Fibroblast of lung (primary cell): ENCODE measurements around the gene CMC1. TPM values are rescaled to one million over a fixed set of nuclear protein-coding genes. Genes with fewer than 3 reads are reported as not detected.

Source experiments
- DNase-seq, 2 donors: peaks; one replicate each; pipeline versions ENCODE4 v3.0.0 to v3.0.0-alpha.2; 2010; ENCODE audit warnings: low read depth in 2 of 2
- H2AFZ ChIP-seq: 2 replicates; pipeline ENCODE4 v1.5.1; 2012; ENCODE audit warnings: low read length, control low read depth, inconsistent platforms
- H3K27ac ChIP-seq: 2 replicates; pipeline ENCODE4 v1.5.1; 2011; ENCODE audit warnings: low read length, control low read depth; ENCODE audit not compliant: insufficient read depth
- H3K27me3 ChIP-seq: 2 replicates; pipeline ENCODE4 v1.5.1; 2011; ENCODE audit warnings: mild to moderate bottlenecking, low read length; ENCODE audit not compliant: control insufficient read depth, insufficient read depth
- H3K36me3 ChIP-seq: 2 replicates; pipeline ENCODE4 v1.5.1; 2011; ENCODE audit warnings: low read length; ENCODE audit not compliant: control insufficient read depth, insufficient read depth
- H3K4me1 ChIP-seq: 2 replicates; pipeline ENCODE4 v1.5.1; 2011; ENCODE audit warnings: low read length; ENCODE audit not compliant: control insufficient read depth, insufficient read depth; ENCODE audit errors: extremely low read depth
- H3K4me2 ChIP-seq: 2 replicates; pipeline ENCODE4 v1.5.1; 2011; ENCODE audit warnings: low read length, control low read depth; ENCODE audit not compliant: insufficient read depth; ENCODE audit errors: extremely low read depth
- H3K4me3 ChIP-seq, 4 experiments: fragments of 200-600 bp in 1 of 4; sonication (generic) in 1 of 4; replicated peaks in 1 of 4; 2 replicates each; pipeline ENCODE4 v1.5.1; 2011 to 2016; ENCODE audit warnings: low read length in 4 of 4, low read depth in 3 of 4, mild to moderate bottlenecking in 3 of 4, control low read depth in 2 of 4, inconsistent platforms in 1 of 4, mixed read lengths in 1 of 4; ENCODE audit not compliant: insufficient read depth in 1 of 4; ENCODE audit errors: control extremely low read depth in 1 of 4
- H3K79me2 ChIP-seq: 2 replicates; pipeline ENCODE4 v1.5.1; 2012; ENCODE audit warnings: mild to moderate bottlenecking, low read length, inconsistent platforms; ENCODE audit not compliant: control insufficient read depth, insufficient read depth
- H3K9ac ChIP-seq: 2 replicates; pipeline ENCODE4 v1.5.1; 2011; ENCODE audit warnings: mild to moderate bottlenecking, low read length, control low read depth; ENCODE audit not compliant: insufficient read depth
- H3K9me3 ChIP-seq: 2 replicates; pipeline ENCODE4 v1.5.1; 2012; ENCODE audit warnings: low read depth, low read length; ENCODE audit not compliant: control insufficient read depth, insufficient read depth
- H4K20me1 ChIP-seq: 2 replicates; pipeline ENCODE4 v1.5.1; 2011; ENCODE audit warnings: low read length; ENCODE audit not compliant: control insufficient read depth, insufficient read depth; ENCODE audit errors: extremely low read depth
- CTCF ChIP-seq, 2 donors: IDR thresholded peaks in 1 of 2; conservative IDR thresholded peaks in 1 of 2; 1 replicate in 1 of 2; 2 replicates in 1 of 2; pipeline ENCODE4 v1.5.1; 2011 to 2012; ENCODE audit warnings: low read length in 2 of 2, control low read depth in 1 of 2, inconsistent platforms in 1 of 2, low read depth in 1 of 2, mild to moderate bottlenecking in 1 of 2
- EZH2 ChIP-seq: IDR thresholded peaks from 2 replicates; pipeline ENCODE4 v1.5.1; 2012; ENCODE audit warnings: low read length, control low read depth, mild to moderate bottlenecking; ENCODE audit errors: missing control alignments
- polyA plus RNA-seq, 2 donors: library from polyadenylated mRNA; depleted of rRNA in 1 of 2; stranded (reverse) in 1 of 2; unstranded in 1 of 2; fragments of >200 nt; gene quantifications; 2 replicates each; pipeline ENCODE4 v1.2.1, GENCODE V29; 2011 to 2012; ENCODE audit warnings: missing spikeins in 1 of 2
- total RNA-seq: library from RNA; depleted of rRNA; stranded (reverse); fragments of >200 nt; gene quantifications from 2 replicates; pipeline ENCODE4 v1.2.1, GENCODE V29; 2014

CMC1 gene
- total and polyA plus RNA-seq, 2 donors (not counting 1 experiment from before 2014, with no cell fraction given), result 5.6 to 26.7 TPM

- H3K27ac ChIP-seq, result no peak overlapping the region
- TF ChIP-seq CTCF (conservative IDR thresholded peaks at IDR 0.05 in 1 of 2, IDR thresholded peaks at IDR 0.05 in 1 of 2; ENCODE audit: low read depth in 1 of 2, low read length in 2 of 2), result no peak
- no peak for TF ChIP-seq EZH2
- no peaks in the 10 kb centered on the region for H3K27me3 ChIP-seq
- H4K20me1 ChIP-seq, result no peaks in the 10 kb centered on the region
- no peaks in the 10 kb centered on the region for H3K36me3 ChIP-seq
- no peaks in the 10 kb centered on the region for H3K4me1 ChIP-seq
- peaks cover 2% of the 10 kb centered on the region for H3K79me2 ChIP-seq
- no peak overlapping the region for H3K4me3 ChIP-seq
- no peaks in the 10 kb centered on the region for H3K9me3 ChIP-seq
- H3K4me2 ChIP-seq, result no peak overlapping the region
- no peak for DNase-seq
- H3K9ac ChIP-seq, result no peak overlapping the region
- H2AFZ ChIP-seq, result no peak overlapping the region
These were observed 11.8 kb downstream of the CMC1 start for GRCh38 chr3:28253040-28253715.

- H3K4me2 ChIP-seq, result no peak overlapping the region
- no peaks in the 10 kb centered on the region for H3K4me1 ChIP-seq
- no peaks in the 10 kb centered on the region for H3K79me2 ChIP-seq
- H3K27me3 ChIP-seq, result no peaks in the 10 kb centered on the region
- DNase-seq, result no peak
- H2AFZ ChIP-seq, result no peak overlapping the region
- H3K36me3 ChIP-seq, result no peaks in the 10 kb centered on the region
- H3K4me3 ChIP-seq, result no peak overlapping the region
- no peak overlapping the region for H3K27ac ChIP-seq
- no peak overlapping the region for H3K9ac ChIP-seq
- H4K20me1 ChIP-seq, result no peaks in the 10 kb centered on the region
- TF ChIP-seq CTCF (conservative IDR thresholded peaks at IDR 0.05 in 1 of 2, IDR thresholded peaks at IDR 0.05 in 1 of 2; ENCODE audit: low read depth in 1 of 2, low read length in 2 of 2), result no peak
- no peak for TF ChIP-seq EZH2
- no peaks in the 10 kb centered on the region for H3K9me3 ChIP-seq
These were observed 20.6 kb downstream of the CMC1 start for GRCh38 chr3:28262001-28262400.

GRCh38 chr3:28265641-28266040 is 24.2 kb downstream of the CMC1 start:
- no peak overlapping the region for H3K4me2 ChIP-seq
- no peaks in the 10 kb centered on the region for H3K79me2 ChIP-seq
- no peaks in the 10 kb centered on the region for H3K36me3 ChIP-seq
- no peaks in the 10 kb centered on the region for H3K4me1 ChIP-seq
- no peak for DNase-seq
- H3K9ac ChIP-seq, result no peak overlapping the region
- no peaks in the 10 kb centered on the region for H3K9me3 ChIP-seq
- H4K20me1 ChIP-seq, result no peaks in the 10 kb centered on the region
- no peak for TF ChIP-seq EZH2
- no peak overlapping the region for H3K27ac ChIP-seq
- H2AFZ ChIP-seq, result no peak overlapping the region
- H3K27me3 ChIP-seq, result no peaks in the 10 kb centered on the region
- H3K4me3 ChIP-seq, result no peak overlapping the region
